NCI-H2196 (cell line): ENCODE results near the gene PDE6D.
"Not testable (repeated sequence)": the region's sequence is repeated elsewhere in the genome, so short reads cannot be mapped to it uniquely, and the experiment has no call there.

ENCODE experiments used
- DNase-seq: peaks from one replicate; lab custom pipeline; 2025; ENCODE audit not compliant: unreplicated experiment; lab: John Stamatoyannopoulos, UW

Gene PDE6D

GRCh38 chr2:231720987-231721966 is 59.8 kb downstream of the PDE6D start:
- no peak for DNase-seq

GRCh38 chr2:231720292-231720986 is 60.6 kb downstream of the PDE6D start:
- DNase-seq: no peak

DNA sequence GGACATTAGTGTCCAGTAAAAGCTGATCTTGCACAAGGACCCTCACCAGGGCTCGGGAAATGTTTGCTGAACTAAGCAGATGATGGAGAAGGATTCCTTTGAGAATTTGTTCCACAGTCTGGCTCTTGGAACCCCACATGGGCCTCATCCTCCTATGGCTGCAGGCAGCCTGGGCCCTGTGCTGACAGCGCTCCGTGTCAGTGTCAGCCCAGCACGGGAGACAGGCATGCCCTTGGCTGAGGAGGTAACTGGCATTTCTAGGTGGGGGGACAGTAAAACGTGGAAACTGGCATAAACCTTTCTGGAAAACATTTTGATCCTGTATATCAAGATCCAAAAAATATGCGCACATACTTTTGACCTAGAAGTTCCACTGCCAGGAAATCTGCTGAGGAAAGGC is 62.3 kb downstream of the PDE6D start:
- DNase-seq: no peak

- peak; percentile 53 for DNase-seq
Observed at GRCh38 chr2:231717281-231718171, 63.6 kb downstream of the PDE6D start.

DNA sequence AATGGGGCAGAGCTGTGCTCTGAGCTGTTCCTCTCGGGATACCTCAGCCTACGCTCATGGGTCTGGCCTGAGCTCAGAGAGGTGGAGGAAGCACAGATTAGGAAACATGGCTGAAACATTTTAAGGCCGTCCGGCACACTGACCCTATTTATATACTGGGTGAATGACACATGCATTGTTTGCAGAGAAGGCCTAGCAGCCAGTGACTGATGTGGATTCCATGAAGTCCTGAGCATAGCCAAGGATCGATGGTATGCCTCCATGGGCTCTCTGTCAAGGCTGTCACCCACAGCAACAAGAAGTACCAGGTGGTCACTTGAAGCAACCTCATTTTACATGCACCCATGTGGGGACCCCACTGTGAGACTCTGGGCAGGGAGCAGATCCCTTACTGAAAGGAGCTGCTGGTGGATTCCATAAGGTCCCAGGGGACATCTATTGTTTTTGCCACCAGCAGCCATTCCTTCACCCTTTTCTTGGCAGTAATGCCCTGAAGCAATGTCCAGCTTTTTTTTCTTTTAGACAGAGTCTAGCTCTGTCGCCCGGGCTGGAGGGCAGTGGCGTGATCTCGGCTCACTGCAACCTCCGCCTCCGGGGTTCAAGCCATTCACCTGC is 64.3 kb downstream of the PDE6D start:
- DNase-seq: no peak

- no peak for DNase-seq
Observed at GRCh38 chr2:231715988-231716616, 65.0 kb downstream of the PDE6D start.

GRCh38 chr2:231715499-231715837 is 65.6 kb downstream of the PDE6D start:
- no peak for DNase-seq

GRCh38 chr2:231714639-231715498 is 66.2 kb downstream of the PDE6D start:
- peak; percentile 85 for DNase-seq

DNA sequence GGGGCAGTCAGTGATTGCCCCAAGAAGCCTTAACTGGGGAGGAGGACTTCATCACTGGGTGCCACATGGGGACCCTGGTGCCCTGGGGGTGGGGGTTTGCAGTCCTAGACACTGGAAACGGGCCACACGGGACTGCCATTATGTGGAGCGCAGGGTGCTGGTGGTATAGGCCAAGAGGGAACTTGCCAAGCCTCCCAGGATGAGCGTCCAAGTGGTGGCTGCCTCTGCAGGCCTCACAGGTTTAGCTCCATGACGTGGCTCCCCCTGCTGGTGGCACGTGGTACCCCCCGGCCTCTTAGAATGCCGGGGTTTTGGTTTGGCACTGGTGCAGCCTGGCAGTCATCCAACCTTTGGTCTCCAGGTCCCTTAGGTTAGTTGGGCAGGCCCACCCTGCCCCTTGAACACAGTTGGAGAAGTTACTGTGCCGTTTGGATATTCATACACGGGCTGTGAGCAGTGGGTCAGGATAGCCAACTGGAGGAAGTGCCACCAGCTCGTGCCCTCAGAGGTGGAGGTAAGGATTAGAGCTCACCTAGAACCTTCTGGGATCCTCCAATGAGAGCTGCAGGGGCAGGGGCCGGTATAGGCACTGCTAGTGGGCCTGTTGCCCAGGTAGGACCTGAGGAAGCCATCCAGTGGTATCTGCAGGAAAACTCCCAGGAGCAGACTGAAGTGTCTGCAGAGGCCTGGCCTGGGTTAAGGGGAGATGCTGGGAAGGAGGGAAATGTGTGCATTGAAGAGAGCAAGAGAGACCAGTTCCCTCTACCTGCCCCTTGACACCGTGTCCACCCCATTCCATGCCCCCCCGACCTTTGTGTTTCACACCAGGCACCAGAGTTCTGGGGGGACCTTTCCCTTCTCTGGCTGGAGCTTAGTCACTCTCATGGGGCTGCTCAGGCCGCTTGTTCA is 67.1 kb downstream of the PDE6D start:
- peak; percentile 96 for DNase-seq

GRCh38 chr2:231713406-231713729 is 67.7 kb downstream of the PDE6D start:
- DNase-seq: not testable (repeated sequence)

DNA sequence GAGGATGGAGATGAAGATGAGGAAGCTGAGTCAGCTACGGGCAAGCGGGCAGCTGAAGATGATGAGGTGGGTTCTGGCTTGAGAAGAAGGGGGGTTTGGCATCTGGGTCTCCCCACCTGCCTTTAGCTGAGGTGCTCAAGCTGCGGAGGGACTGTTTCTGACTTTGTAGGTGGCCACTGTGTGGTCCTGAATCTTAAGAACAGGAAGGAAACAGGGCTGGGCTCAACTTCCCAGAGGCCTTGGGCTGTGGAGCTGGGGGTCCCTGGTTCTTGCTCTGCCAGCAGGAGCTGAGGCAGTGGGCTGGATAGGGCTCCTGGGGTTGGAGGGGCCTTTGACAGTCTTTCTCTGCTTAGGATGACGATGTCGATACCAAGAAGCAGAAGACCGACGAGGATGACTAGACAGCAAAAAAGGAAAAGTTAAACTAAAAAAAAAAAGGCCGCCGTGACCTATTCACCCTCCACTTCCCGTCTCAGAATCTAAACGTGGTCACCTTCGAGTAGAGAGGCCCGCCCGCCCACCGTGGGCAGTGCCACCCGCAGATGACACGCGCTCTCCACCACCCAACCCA is 68.5 kb downstream of the PDE6D start:
- not testable (repeated sequence) for DNase-seq

GRCh38 chr2:231711677-231712450 is 69.2 kb downstream of the PDE6D start:
- DNase-seq: no peak

- no peak for DNase-seq
Observed at GRCh38 chr2:231710799-231711676, 70.0 kb downstream of the PDE6D start.

DNA sequence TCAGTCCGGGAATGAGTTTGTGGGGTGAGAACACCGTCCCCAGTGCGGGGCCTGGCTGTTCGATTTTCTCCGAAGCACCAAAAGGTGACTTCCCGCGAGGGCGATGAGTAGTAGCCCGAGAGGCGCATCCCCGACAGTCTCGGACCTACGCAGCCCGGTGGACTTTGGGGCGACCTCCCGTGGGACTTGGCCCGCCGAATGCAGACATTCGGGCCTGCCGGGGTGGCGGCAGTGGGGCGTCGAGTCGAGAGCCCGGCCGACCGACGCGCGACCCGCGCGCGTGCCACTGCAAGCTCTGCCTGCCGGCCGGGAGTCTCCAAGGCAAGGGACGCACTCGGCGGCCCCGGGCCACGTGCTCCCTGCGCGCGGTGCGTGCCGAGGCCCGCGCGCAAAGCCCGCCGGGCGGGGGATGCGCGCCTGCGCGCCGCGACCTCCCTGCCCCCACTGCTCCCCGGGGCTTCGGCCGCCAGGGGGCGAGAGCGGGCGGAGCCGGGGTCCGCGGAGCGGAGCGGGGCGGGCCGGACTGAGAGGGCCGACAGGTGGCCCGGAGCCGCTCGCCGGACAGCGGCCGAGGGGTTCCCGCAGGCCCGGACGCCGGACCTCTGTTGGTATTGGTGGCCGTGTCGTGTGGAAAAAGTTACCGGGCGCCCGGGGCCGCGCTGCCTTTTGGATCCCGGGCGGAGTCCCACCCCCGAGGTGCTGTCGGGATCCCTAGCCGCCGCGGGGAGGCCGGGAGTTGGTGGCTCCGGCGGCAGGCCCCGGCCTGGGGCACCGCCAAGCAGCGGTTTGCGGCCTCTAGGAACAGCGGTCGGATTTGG is 70.9 kb downstream of the PDE6D start:
- peak; percentile 94 for DNase-seq

GRCh38 chr2:231709636-231709980 is 71.5 kb downstream of the PDE6D start:
- no peak for DNase-seq
